Thyroid gland (tissue), 4 donors: ENCODE data around the gene LIPI.

Source experiments
- POLR2A ChIP-seq, 2 donors: fragments of 450-650 bp; IDR thresholded peaks; one replicate each; pipeline ENCODE4 v1.6.1; 2017; ENCODE audit warnings: antibody characterized with exemption in 2 of 2, mild to moderate bottlenecking in 2 of 2, moderate library complexity in 1 of 2
- TF ChIP-seq, protein P1 (sequence below), 6 experiments: fragments of 200-600 bp in 3 of 6; fragments of 450-650 bp in 3 of 6; sonication (generic) in 3 of 6; IDR thresholded peaks; one replicate each; pipeline ENCODE4 v1.5.1; 2016 to 2019; ENCODE audit warnings: antibody characterized with exemption in 6 of 6, mild to moderate bottlenecking in 2 of 6, inconsistent platforms in 1 of 6, moderate library complexity in 1 of 6

- TF ChIP-seq POLR2A (IDR thresholded peaks at IDR 0.05): no peak
- TF ChIP-seq, protein P1, sequence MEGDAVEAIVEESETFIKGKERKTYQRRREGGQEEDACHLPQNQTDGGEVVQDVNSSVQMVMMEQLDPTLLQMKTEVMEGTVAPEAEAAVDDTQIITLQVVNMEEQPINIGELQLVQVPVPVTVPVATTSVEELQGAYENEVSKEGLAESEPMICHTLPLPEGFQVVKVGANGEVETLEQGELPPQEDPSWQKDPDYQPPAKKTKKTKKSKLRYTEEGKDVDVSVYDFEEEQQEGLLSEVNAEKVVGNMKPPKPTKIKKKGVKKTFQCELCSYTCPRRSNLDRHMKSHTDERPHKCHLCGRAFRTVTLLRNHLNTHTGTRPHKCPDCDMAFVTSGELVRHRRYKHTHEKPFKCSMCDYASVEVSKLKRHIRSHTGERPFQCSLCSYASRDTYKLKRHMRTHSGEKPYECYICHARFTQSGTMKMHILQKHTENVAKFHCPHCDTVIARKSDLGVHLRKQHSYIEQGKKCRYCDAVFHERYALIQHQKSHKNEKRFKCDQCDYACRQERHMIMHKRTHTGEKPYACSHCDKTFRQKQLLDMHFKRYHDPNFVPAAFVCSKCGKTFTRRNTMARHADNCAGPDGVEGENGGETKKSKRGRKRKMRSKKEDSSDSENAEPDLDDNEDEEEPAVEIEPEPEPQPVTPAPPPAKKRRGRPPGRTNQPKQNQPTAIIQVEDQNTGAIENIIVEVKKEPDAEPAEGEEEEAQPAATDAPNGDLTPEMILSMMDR (IDR thresholded peaks at IDR 0.05): no peak
These were observed 115.7 kb downstream of the LIPI start for GRCh38 chr21:14095056-14095455.
